GM12878 (cell line): ENCODE results near the gene C10orf88. TPM values are rescaled to one million over a fixed set of nuclear protein-coding genes. Genes with fewer than 3 reads are reported as not detected.

Experiments used
- CHD4 ChIP-seq: fragments of 200-600 bp; sonication (generic); IDR thresholded peaks from 2 replicates; pipeline ENCODE4 v1.6.1; 2016; ENCODE audit warnings: mild to moderate bottlenecking
- ESRRA ChIP-seq: IDR thresholded peaks from 2 replicates; pipeline ENCODE4 v1.6.1; 2012; ENCODE audit warnings: mild to moderate bottlenecking, low read length, improper control_type of control experiment
- ETV6 ChIP-seq, 2 experiments: fragments of 450-650 bp in 1 of 2; IDR thresholded peaks in 1 of 2; conservative IDR thresholded peaks in 1 of 2; 2 replicates each; pipeline ENCODE4 v1.6.1; 2014; ENCODE audit warnings: antibody characterized with exemption in 1 of 2, borderline replicate concordance in 1 of 2, low read depth in 1 of 2, mild to moderate bottlenecking in 1 of 2, moderate library complexity in 1 of 2
- PKNOX1 ChIP-seq: fragments of 450-650 bp; IDR thresholded peaks from 2 replicates; pipeline ENCODE4 v1.6.1; 2016; ENCODE audit warnings: mild to moderate bottlenecking
- RAD51 ChIP-seq: fragments of 450-650 bp; IDR thresholded peaks from 2 replicates; pipeline ENCODE4 v1.6.1; 2016; ENCODE audit warnings: moderate library complexity, mild to moderate bottlenecking, inconsistent platforms
- ZBTB4 ChIP-seq: fragments of 450-650 bp; formaldehyde crosslinking; IDR thresholded peaks from 2 replicates; pipeline ENCODE4 v1.4.0; 2022; ENCODE audit warnings: mild to moderate bottlenecking, moderate library complexity
- ZNF207 ChIP-seq: fragments of 450-650 bp; IDR thresholded peaks from 2 replicates; pipeline ENCODE4 v1.6.1; 2014; ENCODE audit warnings: antibody characterized with exemption, mild to moderate bottlenecking, borderline replicate concordance
- polyA plus RNA-seq, 11 experiments: library from polyadenylated mRNA; depleted of rRNA in 4 of 11; unstranded in 6 of 11; stranded (reverse) in 5 of 11; fragments of >200 nt; fragmentation: Nextera tagmentation in 4 of 11; fragmentation: Illumina TruSeq in 1 of 11; extraction: Ambion mirVana in 4 of 11; extraction: Trizol in 1 of 11; gene quantifications; 1 replicate in 1 of 11; 2 replicates in 10 of 11; pipeline versions ENCODE4 v1.2.1 to v1.2.3, GENCODE V29; 2011 to 2016; ENCODE audit warnings: inconsistent platforms in 2 of 11, missing spikeins in 2 of 11, low read depth in 1 of 11
- total RNA-seq, 4 experiments: library from RNA; depleted of rRNA in 3 of 4; stranded (reverse); fragments of >200 nt in 3 of 4; fragmentation: Illumina TruSeq in 1 of 4; extraction: Trizol in 1 of 4; gene quantifications; 2 replicates each; pipeline versions ENCODE4 v1.2.1 to v1.2.3, GENCODE V29; 2013 to 2021
- TF ChIP-seq, protein P1 (sequence below): fragments of 150-350 bp; IDR thresholded peaks from 2 replicates; pipeline ENCODE4 v1.6.1; 2016; ENCODE audit warnings: low read depth, low read length

Gene C10orf88
- total and polyA plus RNA-seq, 10 of the 15 experiments (the other 5 are each of a cell fraction or from before 2014, with no cell fraction given) = 4.7 to 12.5 (median 8.5) TPM

GRCh38 chr10:122930140-122930539 is 23.9 kb downstream of the C10orf88 start (continued):
- TF ChIP-seq ZBTB4 (CRISPR knock-in tag) = no peak
- TF ChIP-seq, protein P1, sequence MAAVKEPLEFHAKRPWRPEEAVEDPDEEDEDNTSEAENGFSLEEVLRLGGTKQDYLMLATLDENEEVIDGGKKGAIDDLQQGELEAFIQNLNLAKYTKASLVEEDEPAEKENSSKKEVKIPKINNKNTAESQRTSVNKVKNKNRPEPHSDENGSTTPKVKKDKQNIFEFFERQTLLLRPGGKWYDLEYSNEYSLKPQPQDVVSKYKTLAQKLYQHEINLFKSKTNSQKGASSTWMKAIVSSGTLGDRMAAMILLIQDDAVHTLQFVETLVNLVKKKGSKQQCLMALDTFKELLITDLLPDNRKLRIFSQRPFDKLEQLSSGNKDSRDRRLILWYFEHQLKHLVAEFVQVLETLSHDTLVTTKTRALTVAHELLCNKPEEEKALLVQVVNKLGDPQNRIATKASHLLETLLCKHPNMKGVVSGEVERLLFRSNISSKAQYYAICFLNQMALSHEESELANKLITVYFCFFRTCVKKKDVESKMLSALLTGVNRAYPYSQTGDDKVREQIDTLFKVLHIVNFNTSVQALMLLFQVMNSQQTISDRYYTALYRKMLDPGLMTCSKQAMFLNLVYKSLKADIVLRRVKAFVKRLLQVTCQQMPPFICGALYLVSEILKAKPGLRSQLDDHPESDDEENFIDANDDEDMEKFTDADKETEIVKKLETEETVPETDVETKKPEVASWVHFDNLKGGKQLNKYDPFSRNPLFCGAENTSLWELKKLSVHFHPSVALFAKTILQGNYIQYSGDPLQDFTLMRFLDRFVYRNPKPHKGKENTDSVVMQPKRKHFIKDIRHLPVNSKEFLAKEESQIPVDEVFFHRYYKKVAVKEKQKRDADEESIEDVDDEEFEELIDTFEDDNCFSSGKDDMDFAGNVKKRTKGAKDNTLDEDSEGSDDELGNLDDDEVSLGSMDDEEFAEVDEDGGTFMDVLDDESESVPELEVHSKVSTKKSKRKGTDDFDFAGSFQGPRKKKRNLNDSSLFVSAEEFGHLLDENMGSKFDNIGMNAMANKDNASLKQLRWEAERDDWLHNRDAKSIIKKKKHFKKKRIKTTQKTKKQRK = no peak
- TF ChIP-seq ESRRA = no peak
- TF ChIP-seq RAD51 = no peak
- TF ChIP-seq CHD4 = no peak
- TF ChIP-seq ETV6 (conservative IDR thresholded peaks at IDR 0.05 in 1 of 2, IDR thresholded peaks at IDR 0.05 in 1 of 2; ENCODE audit: borderline replicate concordance in 1 of 2, low read depth in 1 of 2) = no peak
- no peak for TF ChIP-seq ZNF207
- no peak for TF ChIP-seq PKNOX1
